Inferior parietal cortex (tissue), 1 donor: ENCODE data around the gene STK17A.
"Not testable (repeated sequence)": the region's sequence is repeated elsewhere in the genome, so short reads cannot be mapped to it uniquely, and the experiment has no call there.

Experiments
- DNase-seq: peaks from one replicate; pipeline ENCODE4 v3.0.0-alpha.2; 2016; ENCODE audit errors: extremely low spot score

STK17A gene

DNA sequence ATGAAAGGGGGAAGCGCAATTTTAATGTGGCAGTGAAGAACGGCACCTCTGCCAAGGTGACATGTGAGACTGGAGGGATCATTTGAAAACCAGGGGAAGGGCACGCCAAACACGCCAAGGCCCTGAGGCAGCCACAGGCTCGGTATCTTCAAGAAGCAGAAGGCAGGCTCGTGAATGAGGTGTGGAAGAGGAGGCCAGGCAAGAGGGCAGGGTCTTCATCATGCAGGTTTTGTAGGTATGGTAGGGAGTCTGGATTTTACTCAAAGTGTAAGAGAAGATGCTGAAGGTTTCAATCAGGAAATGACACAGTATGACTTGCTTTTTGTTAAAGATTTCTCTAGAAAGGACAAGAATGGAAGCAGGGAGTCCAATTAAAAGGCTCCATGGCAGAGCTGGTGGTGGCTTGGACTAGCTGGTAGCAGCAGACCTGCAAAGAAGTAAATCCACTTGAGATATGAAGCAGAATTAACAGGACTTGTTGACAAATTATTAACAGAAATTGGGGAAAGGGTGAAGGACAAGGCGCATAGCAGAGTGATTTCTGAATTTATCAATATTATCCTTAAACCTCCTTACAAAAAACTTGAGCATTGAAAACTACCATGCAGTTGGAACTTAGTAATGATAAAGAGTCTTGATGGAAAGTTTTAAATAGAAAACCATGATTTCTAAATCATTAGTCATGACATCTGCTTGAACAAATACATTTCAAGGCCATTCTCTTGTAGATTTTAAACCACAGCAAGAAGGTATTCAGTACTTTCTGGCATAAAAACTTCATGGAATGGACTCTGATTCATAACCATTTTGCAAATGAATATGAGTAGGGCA lies 76.0 kb downstream of the STK17A start:
- DNase-seq: no peak

DNA sequence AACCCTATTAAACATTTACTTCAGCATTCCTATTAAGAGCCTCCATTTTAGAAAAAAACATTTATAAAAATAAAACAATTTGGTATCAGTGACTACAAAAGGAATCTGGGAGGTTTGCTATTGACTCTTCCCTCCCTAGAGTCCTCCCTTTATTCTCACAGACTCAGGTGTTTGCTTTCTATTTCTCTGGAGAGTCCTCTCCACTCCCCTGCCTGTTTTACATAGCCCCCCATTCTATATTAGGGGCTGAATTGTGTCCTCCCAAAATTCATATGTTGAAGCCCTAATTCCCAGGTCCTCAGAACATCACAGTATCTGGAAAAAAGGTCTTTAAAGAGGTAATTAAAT lies 76.6 kb downstream of the STK17A start:
- no peak for DNase-seq

DNA sequence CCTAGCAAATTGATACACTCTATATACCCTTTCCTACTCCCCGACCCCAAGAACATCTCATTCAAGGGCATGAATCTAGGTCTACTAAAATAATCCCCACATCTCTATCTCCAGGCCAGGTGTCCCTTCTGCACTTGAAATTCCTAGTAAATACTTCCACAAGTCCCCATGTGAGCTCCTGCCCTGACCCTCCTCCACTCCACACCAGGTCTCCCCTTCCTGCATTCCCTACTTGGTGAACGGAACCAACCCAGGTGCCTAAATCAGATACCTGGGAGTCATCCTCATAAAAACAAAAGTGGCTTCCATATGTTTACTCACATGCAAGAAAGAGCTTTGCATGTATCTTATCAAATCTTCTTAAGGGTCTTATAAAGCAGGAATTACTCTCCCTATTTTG lies 77.2 kb downstream of the STK17A start:
- no peak for DNase-seq

DNA sequence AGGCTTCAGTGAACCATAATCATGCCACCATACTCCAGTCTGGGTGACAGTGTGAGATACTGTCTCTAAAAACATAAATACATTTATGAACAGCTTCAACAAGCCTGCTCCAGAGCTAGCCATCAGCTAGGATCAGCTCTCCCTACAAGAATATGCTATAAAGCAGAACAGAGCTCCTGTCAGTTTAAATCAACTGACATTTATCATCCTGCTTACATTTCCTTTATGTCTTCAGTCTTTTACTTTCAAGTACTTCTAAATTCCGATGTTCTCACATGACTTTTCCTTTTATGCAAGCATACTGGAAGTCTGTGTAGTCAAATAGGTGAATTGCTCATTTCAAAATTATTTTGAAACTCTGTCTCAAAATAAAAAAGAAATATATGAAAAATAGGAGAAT lies 81.8 kb downstream of the STK17A start:
- DNase-seq: no peak

DNA sequence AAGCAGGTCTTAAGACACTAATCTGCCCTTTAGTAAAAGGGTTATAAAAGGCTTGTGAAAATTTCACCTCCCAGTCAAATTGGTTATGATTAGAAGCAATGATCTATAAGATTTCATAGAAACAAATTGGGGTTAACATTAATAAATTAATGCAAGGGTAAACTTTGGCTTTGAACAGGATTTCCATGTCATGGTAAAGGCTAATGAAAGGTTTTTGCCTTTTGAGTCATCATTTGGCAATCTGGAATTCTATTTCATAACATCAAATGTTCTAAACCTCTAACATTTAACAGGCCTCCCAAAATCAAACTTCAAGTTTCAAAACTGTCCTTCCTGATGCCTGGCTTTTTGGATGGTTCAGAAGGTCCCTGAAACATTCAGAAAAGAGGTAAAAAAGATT lies 84.0 kb downstream of the STK17A start:
- no peak for DNase-seq

DNA sequence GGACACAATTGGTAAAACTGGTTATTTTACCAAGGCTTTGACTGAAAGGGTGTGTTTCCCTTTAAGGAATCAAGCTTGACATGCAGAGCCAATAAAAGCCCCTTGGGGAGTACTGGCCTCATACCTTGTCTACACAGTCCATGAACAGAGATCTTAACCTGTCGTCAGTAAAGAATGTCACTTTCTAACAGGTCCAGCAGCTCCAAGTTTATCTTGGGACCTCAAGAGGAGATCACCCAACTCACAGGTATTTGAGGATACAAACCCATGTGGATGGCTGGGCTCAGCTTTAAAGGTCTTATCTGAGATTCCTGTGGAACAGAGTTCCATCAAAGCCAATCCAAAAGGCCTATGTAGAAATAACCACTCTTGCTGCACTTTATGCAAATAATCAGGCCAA lies 85.1 kb downstream of the STK17A start:
- no peak for DNase-seq

DNA sequence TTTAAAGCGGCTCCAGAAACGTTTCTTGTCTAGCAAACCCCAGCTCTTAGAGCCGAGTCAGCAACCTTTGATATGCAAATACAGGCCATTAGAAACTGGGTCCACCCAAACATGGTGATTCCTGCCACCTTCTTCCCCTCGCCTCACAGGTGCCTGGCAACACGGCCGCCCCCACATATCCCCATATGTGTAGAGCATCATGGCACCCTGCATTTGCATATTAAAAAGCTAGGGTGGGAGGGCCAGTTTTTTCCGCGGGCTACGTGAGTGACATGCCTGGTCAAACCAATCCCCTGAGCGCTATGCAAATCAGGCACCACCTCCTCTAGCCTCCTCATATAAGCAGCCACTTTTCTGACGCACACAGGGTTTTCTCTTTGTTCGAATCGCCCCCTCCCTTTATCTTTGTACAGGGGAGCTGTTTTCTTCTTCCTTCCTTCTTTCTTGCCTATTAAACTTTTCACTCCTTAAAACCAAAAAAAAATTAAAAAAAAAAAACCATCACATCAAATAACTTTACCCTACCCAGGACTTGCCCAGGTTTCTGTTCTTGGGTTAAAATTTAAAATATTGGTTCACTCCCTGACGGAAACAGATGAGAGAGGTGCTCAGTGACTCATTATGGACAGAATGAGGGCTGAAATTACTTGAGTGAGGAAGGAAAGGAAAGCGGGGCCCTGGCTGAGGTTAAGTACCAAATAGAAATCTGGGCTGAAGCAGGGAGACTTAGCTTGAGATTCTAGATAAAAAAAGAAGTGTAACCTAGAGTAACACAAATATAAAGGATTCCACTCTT lies 86.6 kb downstream of the STK17A start:
- DNase-seq: no peak

DNA sequence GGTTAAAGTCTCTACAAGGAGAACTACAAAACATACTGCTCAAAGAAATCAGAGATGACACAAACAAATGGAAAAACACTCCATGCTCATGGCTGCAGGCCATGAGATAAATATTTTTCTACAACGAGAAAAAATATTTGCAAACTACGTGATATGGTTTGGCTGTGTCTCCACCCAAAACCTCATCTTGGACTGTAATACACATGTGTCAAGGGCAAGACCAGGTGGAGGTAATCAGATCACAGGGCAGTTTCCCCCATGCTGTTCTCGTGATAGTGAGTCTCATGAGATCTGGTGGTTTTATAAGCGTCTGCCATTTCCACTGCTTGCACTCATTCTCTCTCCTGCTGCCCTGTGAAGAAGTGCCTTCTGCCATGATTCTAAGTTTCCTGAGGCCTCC lies 88.6 kb downstream of the STK17A start:
- no peak for DNase-seq

DNA sequence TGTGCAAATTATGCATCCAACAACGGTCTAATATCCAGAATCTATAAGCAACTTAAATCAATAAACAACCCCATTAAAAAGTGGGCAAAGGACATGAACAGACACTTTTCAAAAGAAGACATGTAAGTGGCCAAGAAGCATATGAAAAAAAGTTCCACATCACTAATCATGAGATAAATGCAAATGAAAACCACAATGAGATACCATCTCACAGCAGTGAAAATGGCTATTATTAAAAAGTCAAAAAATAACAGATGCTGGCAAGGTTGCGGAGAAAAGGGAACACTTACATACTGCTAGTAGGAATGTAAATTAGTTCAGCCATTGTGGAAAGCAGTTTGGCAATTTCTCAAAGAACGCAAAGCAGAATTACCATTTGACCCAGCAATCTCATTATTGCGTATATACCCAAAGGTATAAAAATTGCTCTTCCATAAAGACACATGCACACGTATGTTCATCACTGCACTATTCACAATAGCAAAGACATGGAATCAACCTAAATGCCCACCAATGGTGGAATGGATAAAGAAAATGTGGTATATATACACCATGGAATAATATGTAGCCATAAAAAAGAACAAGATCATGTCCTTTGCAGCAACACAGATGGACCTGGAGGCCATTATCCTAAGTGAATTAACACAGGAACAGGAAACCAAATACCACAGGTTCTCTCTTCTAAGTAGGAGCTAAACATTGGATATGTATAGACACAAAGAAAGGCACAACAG lies 90.5 kb downstream of the STK17A start:
- not testable (repeated sequence) for DNase-seq

DNA sequence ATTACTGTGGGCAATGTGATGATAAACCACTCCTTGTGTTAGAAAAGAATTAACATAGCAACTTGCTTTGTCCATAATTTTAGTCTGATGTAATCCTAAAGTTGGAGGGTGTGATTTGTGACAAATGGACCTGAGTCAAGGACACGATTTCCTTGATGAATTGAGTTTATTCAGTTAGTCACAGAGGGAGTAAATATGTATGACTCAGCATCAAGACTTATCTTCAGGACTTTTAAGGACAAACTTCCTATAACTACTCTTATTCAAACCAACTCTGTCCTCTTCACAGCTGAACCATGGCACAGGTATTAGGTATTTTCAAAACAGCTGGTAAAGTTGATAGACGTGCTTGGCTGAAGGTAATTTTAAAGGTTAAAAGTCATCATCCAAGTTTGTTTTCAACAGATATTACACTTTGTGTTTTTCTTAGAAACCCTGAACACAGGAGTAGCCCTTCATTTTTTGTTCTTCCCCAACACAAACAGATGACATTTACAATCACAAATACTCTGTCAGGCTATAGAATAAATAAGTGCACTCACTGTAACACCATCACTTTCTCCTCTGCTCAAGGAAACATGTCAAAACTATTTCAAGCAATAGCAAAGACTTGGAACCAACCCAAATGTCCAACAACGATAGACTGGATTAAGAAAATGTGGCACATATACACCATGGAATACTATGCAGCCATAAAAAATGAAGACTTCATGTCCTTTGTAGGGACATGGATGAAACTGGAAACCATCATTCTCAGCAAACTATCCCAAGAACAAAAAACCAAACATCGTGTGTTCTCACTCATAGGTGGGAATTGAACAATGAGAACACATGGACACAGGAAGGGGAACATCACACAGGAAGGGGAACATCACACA lies 91.9 kb downstream of the STK17A start:
- DNase-seq: no peak
